Mucosa of rectum (tissue), 2 donors: ENCODE results near the gene PHC2.

Source experiments
- H3K27ac ChIP-seq, 2 donors: one replicate each; pipeline ENCODE4 v1.7.0; 2013; ENCODE audit warnings: inconsistent platforms in 2 of 2, low read depth in 2 of 2, low read length in 2 of 2
- H3K27me3 ChIP-seq, 2 donors: one replicate each; pipeline ENCODE4 v1.7.0; 2013; ENCODE audit warnings: low read length in 2 of 2; ENCODE audit not compliant: control insufficient read depth in 2 of 2, insufficient read depth in 2 of 2
- H3K36me3 ChIP-seq, 2 donors: one replicate each; pipeline ENCODE4 v1.7.0; 2013; ENCODE audit warnings: low read length in 2 of 2; ENCODE audit not compliant: control insufficient read depth in 2 of 2, insufficient read depth in 2 of 2
- H3K4me1 ChIP-seq, 2 donors: one replicate each; pipeline ENCODE4 v1.7.0; 2013; ENCODE audit warnings: low read length in 2 of 2, mild to moderate bottlenecking in 1 of 2; ENCODE audit not compliant: control insufficient read depth in 2 of 2, insufficient read depth in 2 of 2
- H3K4me3 ChIP-seq, 2 donors: one replicate each; pipeline ENCODE4 v1.7.0; 2013; ENCODE audit warnings: low read length in 2 of 2
- H3K9ac ChIP-seq, 2 donors: one replicate each; pipeline ENCODE4 v1.7.0; 2013; ENCODE audit warnings: low read length in 2 of 2, low read depth in 1 of 2, mild to moderate bottlenecking in 1 of 2
- H3K9me3 ChIP-seq, 2 donors: one replicate each; pipeline ENCODE4 v1.7.0; 2013; ENCODE audit warnings: low read length in 2 of 2; ENCODE audit not compliant: control insufficient read depth in 2 of 2
- donor health status: healthy.
- donor health status: Normal muscosa, but diverticular disease.

PHC2 gene

GRCh38 chr1:33468011-33468410 is 37.1 kb upstream of the PHC2 start:
- no peak overlapping the region for H3K9ac ChIP-seq

GRCh38 chr1:33466159-33466558 is 35.3 kb upstream of the PHC2 start:
- Histone ChIP-seq H3K4me1 (peaks cover 0 to 3% of the 10 kb centered on the region in 2 donors), H3K9me3 (no peaks in the 10 kb centered on the region), H3K36me3 (no peaks in the 10 kb centered on the region), H3K4me3 (no peak overlapping the region), H3K27me3 (no peaks in the 10 kb centered on the region), H3K9ac (no peak overlapping the region), H3K27ac (no peak overlapping the region)

More at GRCh38 chr1:33468011-33468410, 37.1 kb upstream of the PHC2 start:
- peaks cover 3 to 9% of the 10 kb centered on the region in 2 donors for H3K4me1 ChIP-seq
- no peak overlapping the region for H3K4me3 ChIP-seq
- H3K27ac ChIP-seq = no peak overlapping the region
- H3K9me3 ChIP-seq = no peaks in the 10 kb centered on the region
- H3K27me3 ChIP-seq = no peaks in the 10 kb centered on the region
- H3K36me3 ChIP-seq = no peaks in the 10 kb centered on the region

- Histone ChIP-seq H3K4me1 (peaks cover 0 to 2% of the 10 kb centered on the region in 2 donors), H3K9me3 (no peaks in the 10 kb centered on the region), H3K27me3 (no peaks in the 10 kb centered on the region), H3K9ac (no peak overlapping the region), H3K4me3 (no peak overlapping the region), H3K27ac (no peak overlapping the region), H3K36me3 (no peaks in the 10 kb centered on the region)
These were observed 34.4 kb upstream of the PHC2 start for GRCh38 chr1:33465316-33465715.

GRCh38 chr1:33464552-33464951 is 33.7 kb upstream of the PHC2 start:
- no peak overlapping the region for H3K4me3 ChIP-seq
- no peak overlapping the region for H3K9ac ChIP-seq
- H3K27ac ChIP-seq = no peak overlapping the region
- H3K36me3 ChIP-seq = no peaks in the 10 kb centered on the region
- H3K4me1 ChIP-seq = no peaks in the 10 kb centered on the region
- H3K27me3 ChIP-seq = no peaks in the 10 kb centered on the region
- no peaks in the 10 kb centered on the region for H3K9me3 ChIP-seq

GRCh38 chr1:33462405-33463164 is 31.7 kb upstream of the PHC2 start:
- H3K9ac ChIP-seq = no peak overlapping the region
- H3K9me3 ChIP-seq = no peaks in the 10 kb centered on the region
- no peaks in the 10 kb centered on the region for H3K27me3 ChIP-seq
- no peaks in the 10 kb centered on the region for H3K4me1 ChIP-seq
- H3K36me3 ChIP-seq = no peaks in the 10 kb centered on the region
- H3K4me3 ChIP-seq = no peak overlapping the region
- no peak overlapping the region for H3K27ac ChIP-seq

- Histone ChIP-seq H3K27ac (peak overlapping the region; percentile 26 to 50), H3K27me3 (no peaks in the 10 kb centered on the region), H3K4me1 (no peaks in the 10 kb centered on the region), H3K36me3 (no peaks in the 10 kb centered on the region), H3K9ac (no peak overlapping the region), H3K4me3 (no peak overlapping the region), H3K9me3 (no peaks in the 10 kb centered on the region)
These were observed 30.2 kb upstream of the PHC2 start for GRCh38 chr1:33460947-33461629.

- no peaks in the 10 kb centered on the region for H3K4me1 ChIP-seq
- peak overlapping the region in 1 of 2 donors; percentile 50 for H3K27ac ChIP-seq
- H3K36me3 ChIP-seq = no peaks in the 10 kb centered on the region
- no peaks in the 10 kb centered on the region for H3K9me3 ChIP-seq
- H3K9ac ChIP-seq = no peak overlapping the region
- H3K27me3 ChIP-seq = no peaks in the 10 kb centered on the region
- H3K4me3 ChIP-seq = no peak overlapping the region
These were observed 29.2 kb upstream of the PHC2 start for GRCh38 chr1:33460144-33460543.

GRCh38 chr1:33459691-33460090 is 28.8 kb upstream of the PHC2 start:
- Histone ChIP-seq H3K9ac (no peak overlapping the region), H3K4me3 (no peak overlapping the region), H3K36me3 (no peaks in the 10 kb centered on the region), H3K27me3 (no peaks in the 10 kb centered on the region), H3K27ac (no peak overlapping the region), H3K4me1 (no peaks in the 10 kb centered on the region), H3K9me3 (no peaks in the 10 kb centered on the region)

- Histone ChIP-seq H3K27ac (no peak overlapping the region), H3K4me1 (no peaks in the 10 kb centered on the region), H3K9me3 (no peaks in the 10 kb centered on the region), H3K27me3 (no peaks in the 10 kb centered on the region), H3K9ac (no peak overlapping the region), H3K36me3 (no peaks in the 10 kb centered on the region), H3K4me3 (no peak overlapping the region)
These were observed 25.6 kb upstream of the PHC2 start for GRCh38 chr1:33456502-33456886.

GRCh38 chr1:33455539-33456501 is 24.9 kb upstream of the PHC2 start:
- Histone ChIP-seq H3K27ac (no peak overlapping the region), H3K9me3 (no peaks in the 10 kb centered on the region), H3K27me3 (no peaks in the 10 kb centered on the region), H3K9ac (no peak overlapping the region), H3K36me3 (no peaks in the 10 kb centered on the region), H3K4me3 (no peak overlapping the region), H3K4me1 (no peaks in the 10 kb centered on the region)
